HG02588 (cell line): ENCODE data around the gene CNKSR1.

Source experiments
- ATAC-seq: cut with Tn5 transposase; IDR thresholded peaks from one replicate; pipeline ENCODE4 v1.9.1; 2021; ENCODE audit warnings: mild to moderate bottlenecking, moderate library complexity; ENCODE audit not compliant: unreplicated experiment

Gene CNKSR1

GRCh38 chr1:26182383-26182696 is 5.0 kb downstream of the CNKSR1 start:
- ATAC-seq, result no peak

DNA sequence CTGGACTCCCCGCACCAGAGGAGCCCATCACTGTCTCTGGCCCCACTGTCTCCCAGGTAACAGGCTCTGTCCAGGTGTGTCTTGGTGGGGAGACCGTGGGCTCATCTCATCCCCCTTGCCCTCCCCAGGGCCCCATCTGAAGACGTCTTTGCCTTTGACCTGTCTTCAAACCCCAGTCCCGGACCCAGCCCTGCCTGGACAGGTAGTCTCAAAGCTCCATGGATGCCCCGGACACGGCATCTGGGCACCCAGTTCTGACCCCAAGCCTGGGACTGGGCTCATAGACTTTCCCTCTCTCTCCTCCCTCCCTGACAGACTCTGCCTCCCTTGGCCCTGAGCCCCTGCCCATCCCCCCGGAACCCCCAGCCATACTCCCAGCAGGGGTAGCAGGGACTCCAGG is 6.8 kb downstream of the CNKSR1 start:
- no peak for ATAC-seq

GRCh38 chr1:26184883-26185282 is 7.6 kb downstream of the CNKSR1 start:
- no peak for ATAC-seq

DNA sequence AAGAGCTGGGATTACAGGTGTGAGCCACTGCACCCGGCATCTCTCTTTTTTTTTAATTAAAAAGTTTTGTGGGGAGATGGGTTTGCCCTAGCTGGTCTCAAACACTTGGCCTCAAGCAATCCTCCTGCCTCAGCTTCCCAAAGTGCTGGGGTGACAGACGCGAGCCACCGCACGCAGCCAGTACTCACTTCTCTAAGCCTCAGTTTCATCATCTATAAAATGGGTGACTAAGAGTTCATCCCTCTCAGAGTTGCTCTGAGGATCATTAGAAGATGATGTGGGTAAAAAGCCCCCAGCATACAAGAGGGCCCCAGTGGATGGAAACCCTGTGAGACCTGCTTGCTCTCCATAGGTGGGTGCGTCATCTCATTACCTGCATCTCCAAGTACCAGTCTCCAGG is 10.6 kb downstream of the CNKSR1 start:
- no peak for ATAC-seq

DNA sequence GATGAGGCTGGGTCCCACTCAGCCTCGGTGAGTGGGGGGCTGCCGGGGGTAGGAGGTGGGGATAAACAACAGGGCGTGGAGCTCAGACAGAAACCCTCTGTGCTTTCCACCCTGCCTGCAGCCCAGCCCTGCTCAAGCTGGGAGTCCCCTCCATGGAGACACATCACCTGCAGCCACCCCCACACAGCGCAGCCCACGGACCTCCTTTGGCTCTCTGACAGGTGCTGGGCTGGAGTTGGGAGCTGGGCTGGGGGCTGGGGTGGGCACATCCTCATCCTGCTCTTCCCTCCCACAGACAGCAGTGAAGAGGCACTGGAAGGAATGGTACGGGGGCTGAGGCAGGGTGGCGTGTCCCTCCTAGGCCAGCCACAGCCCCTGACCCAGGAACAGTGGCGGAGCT is 11.2 kb downstream of the CNKSR1 start:
- no peak for ATAC-seq

GRCh38 chr1:26189331-26189730 is 12.0 kb downstream of the CNKSR1 start:
- ATAC-seq, result no peak

DNA sequence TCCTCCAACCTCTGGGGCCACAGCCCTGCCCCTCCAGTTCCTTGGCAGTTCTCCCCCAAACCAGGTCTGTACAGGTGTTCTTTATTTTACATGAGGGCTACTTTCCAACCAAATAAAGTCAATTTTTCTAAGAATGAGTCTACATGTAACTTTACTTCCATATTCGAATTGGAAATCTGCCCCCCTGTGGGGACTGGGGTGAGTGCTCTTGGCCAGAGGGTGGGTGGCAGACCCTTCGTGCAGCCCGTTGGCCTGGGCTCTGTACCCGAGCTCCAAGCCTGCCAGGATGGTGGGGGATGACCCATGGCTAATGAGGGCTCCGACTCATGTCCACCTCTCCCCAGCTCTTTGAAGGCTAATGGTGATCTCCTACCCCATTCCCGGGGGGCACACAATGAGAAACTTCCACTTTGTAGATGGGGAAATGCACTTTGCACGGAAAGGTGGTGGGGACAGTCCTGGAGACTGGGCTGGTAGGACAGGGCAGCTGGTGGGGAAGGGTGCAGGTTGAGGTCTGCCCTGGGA is 12.5 kb downstream of the CNKSR1 start:
- ATAC-seq, result no peak

- no peak for ATAC-seq
Observed at GRCh38 chr1:26190373-26190987, 13.2 kb downstream of the CNKSR1 start, which contains the start of gene CATSPER4. Gene CATSPER4 (plus strand): TSS chr1:26190602. CDS start chr1:26190628, 26 bp downstream.

DNA sequence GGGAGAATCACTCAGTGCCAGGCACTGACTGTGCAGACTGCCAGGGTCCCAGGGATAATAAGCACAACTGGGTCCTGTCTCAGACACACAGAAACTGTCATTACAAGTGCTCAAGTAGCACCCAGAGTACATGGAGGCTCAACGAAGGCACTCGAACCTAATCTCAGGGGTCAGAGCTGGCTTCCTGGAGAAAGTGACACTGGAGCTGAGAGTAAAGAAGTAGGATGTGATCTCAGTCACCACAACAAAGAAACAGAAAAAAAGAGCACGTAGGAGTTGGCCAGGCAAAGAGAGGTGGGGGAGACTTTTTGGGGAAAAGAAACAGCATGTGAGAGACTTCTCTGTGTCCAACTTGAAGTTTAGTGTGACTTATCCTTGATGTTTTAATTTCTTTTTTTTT is 14.4 kb downstream of the CNKSR1 start:
- ATAC-seq, result no peak

DNA sequence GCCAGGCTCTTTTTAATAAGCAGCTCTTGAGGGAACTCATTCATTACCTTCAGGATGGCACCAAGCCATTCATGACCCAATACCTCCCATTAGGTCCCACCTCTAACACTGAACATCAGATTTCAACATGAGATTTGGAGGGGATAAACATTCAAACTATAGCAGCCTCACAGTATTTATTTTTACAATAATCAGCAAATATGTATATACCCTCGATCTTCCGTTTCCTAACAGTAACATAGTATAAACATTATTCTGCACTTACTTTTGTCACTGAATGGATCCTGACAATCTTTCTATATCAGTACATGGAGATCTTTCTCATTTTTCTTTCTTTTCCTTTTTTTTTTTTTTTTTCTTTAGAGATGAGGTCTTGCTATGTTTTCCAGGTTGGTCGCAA is 18.5 kb downstream of the CNKSR1 start:
- no peak for ATAC-seq

DNA sequence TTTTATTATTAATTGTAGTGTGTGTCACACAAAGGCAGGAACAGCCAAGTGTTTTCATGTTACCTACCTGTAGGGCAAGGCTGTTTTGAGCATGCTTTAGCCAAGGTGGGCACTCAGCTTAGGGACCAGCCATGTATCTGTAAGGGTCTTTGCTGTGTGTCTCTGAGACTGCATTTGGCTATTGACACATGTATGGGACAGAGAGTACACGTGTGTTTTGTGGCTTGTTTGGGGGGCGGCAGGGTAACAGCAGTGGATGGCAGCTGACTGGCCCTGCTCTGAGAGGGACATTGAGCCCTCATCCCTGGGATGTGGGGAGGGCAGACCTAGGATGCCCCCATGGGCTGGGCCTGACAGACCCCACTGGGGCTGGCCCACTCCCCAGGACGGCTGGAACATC is 20.0 kb downstream of the CNKSR1 start:
- no peak for ATAC-seq

DNA sequence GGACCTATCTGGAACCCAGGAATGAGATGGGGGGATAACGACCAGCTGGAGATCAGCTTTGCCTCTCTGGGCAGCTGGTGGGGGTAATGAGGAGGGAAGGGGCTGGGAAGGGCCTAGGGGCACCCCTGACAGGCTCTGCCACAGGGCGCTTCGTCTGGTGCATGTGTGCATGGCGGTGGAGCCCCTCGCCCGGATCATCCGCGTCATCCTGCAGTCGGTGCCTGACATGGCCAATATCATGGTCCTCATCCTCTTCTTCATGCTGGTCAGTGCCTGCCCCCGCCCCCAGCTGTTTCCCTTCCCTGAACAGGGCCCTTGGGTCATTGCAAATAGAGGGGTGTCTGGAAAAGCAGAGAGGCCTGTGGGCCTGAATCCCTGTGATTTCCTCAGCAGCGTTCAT is 20.5 kb downstream of the CNKSR1 start:
- no peak for ATAC-seq

DNA sequence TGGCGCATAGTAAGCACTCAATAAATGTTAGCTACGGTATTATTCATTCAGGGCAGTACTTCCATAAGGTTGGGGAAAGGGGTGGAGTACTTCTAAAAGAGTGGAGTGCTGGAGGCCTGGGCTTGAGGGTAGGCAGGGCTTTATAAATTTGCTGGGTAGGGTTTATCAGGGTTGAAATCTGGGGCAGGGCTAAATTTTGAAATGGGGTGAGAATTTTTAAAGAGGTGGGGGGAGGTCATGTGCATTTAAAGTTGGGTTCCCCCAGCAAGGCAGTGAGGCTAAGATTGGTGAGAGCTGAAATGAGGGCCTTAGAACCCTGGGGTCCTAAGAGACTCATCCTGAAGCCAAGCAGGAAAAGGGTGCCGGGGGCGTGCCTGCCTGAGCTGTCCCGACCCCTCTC is 23.1 kb downstream of the CNKSR1 start:
- no peak for ATAC-seq

GRCh38 chr1:26203642-26204318 is 26.5 kb downstream of the CNKSR1 start:
- no peak for ATAC-seq

- no peak for ATAC-seq
Observed at GRCh38 chr1:26210147-26210870, 33.0 kb downstream of the CNKSR1 start.

GRCh38 chr1:26212726-26213125 is 35.4 kb downstream of the CNKSR1 start:
- no peak for ATAC-seq

DNA sequence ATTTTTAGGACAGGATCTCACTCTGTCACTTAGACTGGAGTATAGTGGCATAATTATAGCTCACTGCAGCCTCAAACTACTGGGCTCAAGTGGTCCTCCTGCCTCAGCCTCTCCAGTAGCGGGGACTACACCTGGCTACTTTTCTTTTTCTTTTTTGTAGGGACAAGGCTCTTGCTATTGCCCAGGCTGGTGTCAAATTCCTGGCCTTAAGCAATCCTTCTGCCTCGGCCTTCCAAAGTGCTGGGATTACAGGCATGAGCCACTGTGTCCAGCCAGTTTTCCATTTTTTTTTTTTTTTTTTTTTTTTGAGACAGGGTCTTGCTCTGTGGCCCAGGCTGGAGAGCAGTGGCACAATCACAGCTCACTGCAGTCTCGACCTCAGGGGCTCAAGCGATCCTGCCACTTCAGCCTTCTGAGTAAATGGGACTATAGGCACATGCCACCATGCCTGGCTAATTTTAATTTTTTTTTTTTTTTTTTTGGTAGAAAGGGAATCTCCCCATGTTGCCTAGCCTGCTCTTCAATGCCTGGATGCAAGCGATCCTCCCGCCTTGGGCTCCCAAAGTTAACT is 36.1 kb downstream of the CNKSR1 start:
- no peak for ATAC-seq

GRCh38 chr1:26215246-26215645 is 38.0 kb downstream of the CNKSR1 start:
- no peak for ATAC-seq

DNA sequence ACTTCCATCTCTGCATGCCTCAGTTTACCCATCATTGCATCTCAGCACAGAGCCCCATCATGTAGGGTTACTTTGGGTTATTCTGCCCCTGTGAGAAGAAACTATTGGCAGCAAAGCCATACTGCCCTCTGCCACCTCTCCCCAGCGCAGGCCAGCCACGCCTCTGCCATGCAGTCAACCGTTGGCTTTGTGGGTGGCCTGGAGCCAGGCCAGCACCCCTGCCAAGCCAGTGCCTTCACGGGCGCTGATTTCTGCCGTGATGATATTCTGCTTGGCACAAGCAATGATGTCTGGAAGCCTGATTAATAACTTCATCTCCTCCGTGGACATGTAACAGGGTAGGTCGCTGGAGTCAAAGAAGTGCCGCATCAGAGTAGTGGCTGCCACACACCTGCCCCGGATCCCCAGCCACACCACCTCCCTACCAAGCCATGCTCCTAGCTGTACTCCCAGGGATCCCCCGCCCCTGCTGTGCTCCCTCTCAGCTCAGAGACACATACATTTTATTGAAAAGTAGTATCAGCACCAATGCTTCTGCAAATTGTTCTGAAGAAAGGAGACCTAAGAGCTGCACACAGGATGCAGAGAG is 41.7 kb downstream of the CNKSR1 start:
- ATAC-seq, result no peak

DNA sequence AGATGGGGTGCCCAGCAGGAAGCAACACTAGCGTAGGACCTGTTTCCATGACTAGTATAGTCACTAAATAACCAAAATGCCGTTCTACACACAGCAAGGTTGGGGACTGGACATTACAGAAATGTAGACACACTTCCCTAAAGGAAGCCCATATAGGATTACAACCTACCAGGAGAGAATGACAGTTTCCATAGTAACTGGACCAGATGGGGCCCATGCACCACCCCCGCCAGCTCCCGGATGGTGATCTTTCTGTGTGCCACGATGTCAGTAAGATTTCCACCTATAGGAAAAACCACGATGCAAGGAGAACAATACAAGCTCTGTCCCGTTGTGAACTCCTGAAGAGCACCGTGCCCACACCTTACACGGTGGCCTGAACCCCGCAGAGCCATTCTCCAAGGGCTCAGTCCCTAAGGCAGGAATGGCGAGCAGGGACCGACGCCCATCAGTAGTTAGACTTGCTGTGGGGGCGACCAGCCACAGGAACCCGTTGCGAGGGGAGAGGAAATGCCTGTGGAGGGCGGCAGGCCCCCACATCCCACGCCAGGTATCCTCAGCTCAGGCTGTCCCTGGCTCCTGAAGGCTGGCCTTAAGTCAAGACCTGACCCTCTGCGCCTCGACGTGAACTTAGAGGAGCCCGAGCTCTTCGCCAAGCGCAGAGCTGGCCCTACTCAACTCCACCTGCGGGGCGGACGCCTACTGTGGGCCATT is 43.1 kb downstream of the CNKSR1 start:
- ATAC-seq, result no peak

DNA sequence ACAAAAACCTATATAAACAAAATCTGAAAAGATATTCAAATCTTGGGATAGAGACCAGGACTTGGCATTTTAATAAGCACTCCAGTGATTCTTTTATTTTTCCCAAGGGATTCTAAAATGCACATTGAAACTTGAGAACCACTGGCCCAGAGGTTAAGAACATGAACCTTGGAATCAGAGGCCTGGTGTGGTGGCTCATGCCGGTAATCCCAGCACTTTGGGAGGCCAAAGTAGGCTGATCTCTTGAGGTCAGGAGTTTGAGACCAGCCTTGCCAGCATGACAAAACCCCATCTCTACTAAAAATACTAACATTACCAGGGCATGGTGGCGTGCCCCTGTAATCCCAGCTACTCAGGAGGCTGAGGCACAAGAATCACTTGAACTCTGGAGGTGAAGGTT is 43.8 kb downstream of the CNKSR1 start:
- no peak for ATAC-seq
